ENCODE measurements around the gene MIPEP.
"Not testable (repeated sequence)": the region's sequence is repeated elsewhere in the genome, so short reads cannot be mapped to it uniquely, and the experiment has no call there.

The MIPEP gene

GRCh38 chr13:23884361-23884760 is 4.8 kb downstream of the MIPEP start:
- not testable (repeated sequence) for DNase-seq

- no peak for DNase-seq
These were observed 5.9 kb downstream of the MIPEP start for GRCh38 chr13:23883255-23883654.

- not testable (repeated sequence) for DNase-seq
These were observed 7.8 kb downstream of the MIPEP start for GRCh38 chr13:23881402-23881800.

- DNase-seq, result not testable (repeated sequence)
These were observed 8.5 kb downstream of the MIPEP start for GRCh38 chr13:23880493-23881401.

- no peak for DNase-seq
These were observed 11.9 kb downstream of the MIPEP start for GRCh38 chr13:23877286-23877685.

- no peak for DNase-seq
These were observed 12.9 kb downstream of the MIPEP start for GRCh38 chr13:23876265-23876664.

GRCh38 chr13:23871616-23872220 is 17.5 kb downstream of the MIPEP start:
- no peak for DNase-seq

- DNase-seq, result no peak
These were observed 18.7 kb downstream of the MIPEP start for GRCh38 chr13:23870356-23871140.

GRCh38 chr13:23868521-23868920 is 20.7 kb downstream of the MIPEP start:
- no peak for DNase-seq

- no peak for DNase-seq
These were observed 22.1 kb downstream of the MIPEP start for GRCh38 chr13:23867027-23867491.

GRCh38 chr13:23866420-23867026 is 22.7 kb downstream of the MIPEP start:
- no peak for DNase-seq

GRCh38 chr13:23865906-23866305 is 23.3 kb downstream of the MIPEP start:
- DNase-seq, result no peak

- no peak for DNase-seq
These were observed 24.2 kb downstream of the MIPEP start for GRCh38 chr13:23865026-23865425.

- no peak for DNase-seq
These were observed 27.9 kb downstream of the MIPEP start for GRCh38 chr13:23861310-23861709.

GRCh38 chr13:23859904-23860303 is 29.3 kb downstream of the MIPEP start:
- DNase-seq, result no peak

GRCh38 chr13:23859455-23859854 is 29.7 kb downstream of the MIPEP start:
- DNase-seq, result no peak

- no peak for DNase-seq
These were observed 30.7 kb downstream of the MIPEP start for GRCh38 chr13:23858546-23858945.

- no peak for DNase-seq
These were observed 33.0 kb downstream of the MIPEP start for GRCh38 chr13:23856008-23856750.

- no peak for DNase-seq
These were observed 33.8 kb downstream of the MIPEP start for GRCh38 chr13:23855360-23855759.

- DNase-seq, result no peak
These were observed 36.8 kb downstream of the MIPEP start for GRCh38 chr13:23852351-23852750.

GRCh38 chr13:23851106-23851505 is 38.1 kb downstream of the MIPEP start:
- no peak for DNase-seq

GRCh38 chr13:23850134-23850533 is 39.1 kb downstream of the MIPEP start:
- no peak for DNase-seq
